Measurements from ENCODE around the gene CCR4. TPM values are rescaled to one million over a fixed set of nuclear protein-coding genes. Genes with fewer than 3 reads are reported as not detected.

CCR4 gene
- total and polyA plus RNA-seq, 2 experiments from 2014 or later = not detected

DNA sequence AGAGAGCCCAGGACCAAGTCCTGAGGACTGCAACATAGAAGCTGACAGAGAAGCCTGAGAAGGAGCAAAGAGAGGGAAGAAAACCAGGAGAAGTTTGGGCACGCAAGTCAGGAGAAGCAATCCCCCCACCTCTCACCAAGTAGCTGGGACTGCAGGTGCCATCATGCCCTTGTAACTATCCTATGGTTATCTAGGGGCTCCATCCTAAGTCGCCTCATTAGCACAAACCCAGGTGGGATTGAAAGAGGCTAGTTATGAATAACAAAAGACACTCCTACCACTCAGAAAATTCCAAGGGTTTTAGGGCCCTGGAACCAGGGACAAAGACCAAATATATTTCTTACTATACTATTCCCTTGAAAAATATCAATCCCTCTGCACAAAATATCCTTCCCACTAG lies 53.5 kb downstream of the CCR4 start:
- no peaks in the 10 kb centered on the region for H3K36me3 ChIP-seq
- H3K4me3 ChIP-seq = no peak overlapping the region
- TF ChIP-seq, protein P1, sequence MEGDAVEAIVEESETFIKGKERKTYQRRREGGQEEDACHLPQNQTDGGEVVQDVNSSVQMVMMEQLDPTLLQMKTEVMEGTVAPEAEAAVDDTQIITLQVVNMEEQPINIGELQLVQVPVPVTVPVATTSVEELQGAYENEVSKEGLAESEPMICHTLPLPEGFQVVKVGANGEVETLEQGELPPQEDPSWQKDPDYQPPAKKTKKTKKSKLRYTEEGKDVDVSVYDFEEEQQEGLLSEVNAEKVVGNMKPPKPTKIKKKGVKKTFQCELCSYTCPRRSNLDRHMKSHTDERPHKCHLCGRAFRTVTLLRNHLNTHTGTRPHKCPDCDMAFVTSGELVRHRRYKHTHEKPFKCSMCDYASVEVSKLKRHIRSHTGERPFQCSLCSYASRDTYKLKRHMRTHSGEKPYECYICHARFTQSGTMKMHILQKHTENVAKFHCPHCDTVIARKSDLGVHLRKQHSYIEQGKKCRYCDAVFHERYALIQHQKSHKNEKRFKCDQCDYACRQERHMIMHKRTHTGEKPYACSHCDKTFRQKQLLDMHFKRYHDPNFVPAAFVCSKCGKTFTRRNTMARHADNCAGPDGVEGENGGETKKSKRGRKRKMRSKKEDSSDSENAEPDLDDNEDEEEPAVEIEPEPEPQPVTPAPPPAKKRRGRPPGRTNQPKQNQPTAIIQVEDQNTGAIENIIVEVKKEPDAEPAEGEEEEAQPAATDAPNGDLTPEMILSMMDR (IDR thresholded peaks at IDR 0.05; ENCODE audit: low read depth, low read length) = no peak

More for the DNA sequence above, 53.5 kb downstream of the CCR4 start:
- Histone ChIP-seq H3K27ac (no peak overlapping the region), H3K4me1 (ENCODE audit: low read depth) (peaks cover 17% of the 10 kb centered on the region), H3K9me3 (ENCODE audit: low read depth) (no peaks in the 10 kb centered on the region), H3K27me3 (no peaks in the 10 kb centered on the region)
- DNase-seq (ENCODE audit: low read depth in 1 of 2, low spot score in 1 of 2) = no peak

Other genes with a start within 250 kb of the CCR4 start
- gene TRIM71, start 133.6 kb upstream of the CCR4 start, total RNA-seq = 13.9 and 21.8 TPM in 2 replicates
- gene TRIM71, start 133.6 kb upstream of the CCR4 start, polyA plus RNA-seq = 3.3 and 6.8 TPM in 2 replicates
- gene GLB1, start 145.5 kb downstream of the CCR4 start, total RNA-seq = 63.8 and 72.5 TPM in 2 replicates
- gene GLB1, start 145.5 kb downstream of the CCR4 start, polyA plus RNA-seq = 60.7 and 81.0 TPM in 2 replicates
- 5.2 and 6.9 TPM in 2 replicates for gene TMPPE, start 145.5 kb downstream of the CCR4 start, total RNA-seq
- 1.8 and 2.4 TPM in 2 replicates for gene TMPPE, start 145.5 kb downstream of the CCR4 start, polyA plus RNA-seq
- gene CRTAP, start 162.4 kb downstream of the CCR4 start, total RNA-seq = 62.1 and 127 TPM in 2 replicates
- 83.6 and 99.8 TPM in 2 replicates for gene CRTAP, start 162.4 kb downstream of the CCR4 start, polyA plus RNA-seq

All from cardiac muscle cell (in vitro differentiated cells and primary cell).